ENCODE measurements around the gene SLC39A8. TPM values are rescaled to one million over a fixed set of nuclear protein-coding genes. Genes with fewer than 3 reads are reported as not detected.

The SLC39A8 gene
- total RNA-seq, 1 donor from 2014 or later = 7.9 TPM

Other genes with a start within 250 kb of the SLC39A8 start
- 25.7 to 30.9 TPM (median 26.7 TPM) in 3 replicates for gene NFKB1, start 155.9 kb upstream of the SLC39A8 start, total RNA-seq